IMR-90 (cell line): ENCODE data around the gene IRAK2. TPM values are rescaled to one million over a fixed set of nuclear protein-coding genes. Genes with fewer than 3 reads are reported as not detected.

Source experiments
- ATAC-seq: fragments of 200-7000 bp; cut with Tn5 transposase; 2 replicates; pipeline ENCODE4 v1.9.1; 2020; ENCODE audit warnings: low read depth, mild to moderate bottlenecking, moderate library complexity
- BruUV-seq: library from RNA; stranded (reverse); fragments of 400-500 nt; replicated peaks from 2 replicates; lab custom pipeline; 2021; lab: Mats Ljungman, UMichigan
- CTCF ChIA-PET: fragments of 300-600 bp; formaldehyde crosslinking; extraction: SDS; loops from one replicate; lab custom pipeline; 2021; ENCODE audit warnings: antibody characterized with exemption; lab: Yijun Ruan, JAX
- POLR2A ChIA-PET: fragments of 300-600 bp; sonication (Branson Sonifier 250); formaldehyde crosslinking; loops from one replicate; lab custom pipeline; 2022; ENCODE audit warnings: antibody characterized with exemption; ENCODE audit not compliant: unreplicated experiment; lab: Charles Lee
- DNase-seq: peaks from one replicate; pipeline ENCODE4 v3.0.0; 2013
- H2AFZ ChIP-seq: replicated peaks from 2 replicates; pipeline ENCODE3; 2013; ENCODE audit warnings: low read length, mild to moderate bottlenecking; ENCODE audit not compliant: poor library complexity
- H2AK5ac ChIP-seq: 2 replicates; pipeline ENCODE4 v1.6.1; 2013; ENCODE audit warnings: low read depth, low read length, inconsistent platforms
- H2AK9ac ChIP-seq: replicated peaks from 2 replicates; pipeline ENCODE3; 2013; ENCODE audit warnings: mild to moderate bottlenecking, low read depth, low read length, moderate library complexity; ENCODE audit not compliant: poor library complexity
- H2BK120ac ChIP-seq: 2 replicates; pipeline ENCODE4 v1.6.1; 2013; ENCODE audit warnings: low read depth, low read length, inconsistent platforms
- H2BK15ac ChIP-seq: 3 replicates; pipeline ENCODE4 v1.6.1; 2013; ENCODE audit warnings: low read depth, low read length, inconsistent platforms
- H2BK20ac ChIP-seq: 2 replicates; pipeline ENCODE4 v1.6.1; 2013; ENCODE audit warnings: low read depth, mild to moderate bottlenecking, inconsistent platforms, low read length, moderate library complexity
- H2BK5ac ChIP-seq: 2 replicates; pipeline ENCODE4 v1.6.1; 2013; ENCODE audit warnings: mild to moderate bottlenecking, low read depth, low read length, inconsistent platforms; ENCODE audit not compliant: poor library complexity, severe bottlenecking
- H3K14ac ChIP-seq: replicated peaks from 2 replicates; pipeline ENCODE4 v1.6.1; 2013; ENCODE audit warnings: low read depth, low read length, inconsistent platforms
- H3K18ac ChIP-seq: 2 replicates; pipeline ENCODE4 v1.6.1; 2013; ENCODE audit warnings: low read depth, low read length, control low read depth
- H3K23ac ChIP-seq: 2 replicates; pipeline ENCODE4 v1.6.1; 2013; ENCODE audit warnings: low read depth, low read length, inconsistent platforms
- H3K27ac ChIP-seq: 2 replicates; pipeline ENCODE4 v1.5.1; 2013; ENCODE audit warnings: mild to moderate bottlenecking, control low read depth, low read length; ENCODE audit not compliant: insufficient read depth
- H3K27me3 ChIP-seq: 2 replicates; pipeline ENCODE4 v1.6.1; 2013; ENCODE audit warnings: low read length; ENCODE audit not compliant: control insufficient read depth, insufficient read depth
- H3K36me3 ChIP-seq: 2 replicates; pipeline ENCODE4 v1.6.1; 2013; ENCODE audit warnings: low read length, mixed read lengths; ENCODE audit not compliant: control insufficient read depth, insufficient read depth
- H3K4ac ChIP-seq: 2 replicates; pipeline ENCODE4 v1.6.1; 2013; ENCODE audit warnings: low read depth, low read length, inconsistent platforms
- H3K4me1 ChIP-seq: 2 replicates; pipeline ENCODE4 v1.6.1; 2013; ENCODE audit warnings: low read length, mixed read lengths; ENCODE audit not compliant: control insufficient read depth, insufficient read depth
- H3K4me2 ChIP-seq: 2 replicates; pipeline ENCODE4 v1.6.1; 2013; ENCODE audit warnings: low read depth, mild to moderate bottlenecking, control low read depth, low read length, moderate library complexity
- H3K4me3 ChIP-seq: 2 replicates; pipeline ENCODE4 v1.5.1; 2013; ENCODE audit warnings: low read depth, mild to moderate bottlenecking, control low read depth, low read length, moderate library complexity; ENCODE audit not compliant: insufficient read depth
- H3K56ac ChIP-seq: 2 replicates; pipeline ENCODE4 v1.6.1; 2013; ENCODE audit warnings: low read length, inconsistent platforms; ENCODE audit not compliant: insufficient read depth; ENCODE audit errors: extremely low read depth
- H3K79me1 ChIP-seq, 2 experiments: 2 replicates each; pipeline ENCODE4 v1.6.1; 2013; ENCODE audit warnings: low read length in 2 of 2, inconsistent platforms in 1 of 2, low read depth in 1 of 2
- H3K9ac ChIP-seq: 2 replicates; pipeline ENCODE4 v1.6.1; 2013; ENCODE audit warnings: low read depth, low read length, control low read depth
- H3K9me1 ChIP-seq: 2 replicates; pipeline ENCODE4 v1.6.1; 2013; ENCODE audit warnings: low read length, inconsistent platforms; ENCODE audit not compliant: insufficient read depth
- H3K9me3 ChIP-seq: 2 replicates; pipeline ENCODE4 v1.6.1; 2013; ENCODE audit warnings: low read length; ENCODE audit not compliant: control insufficient read depth, insufficient read depth
- H4K20me1 ChIP-seq: 2 replicates; pipeline ENCODE4 v1.6.1; 2013; ENCODE audit warnings: low read length, inconsistent platforms; ENCODE audit not compliant: insufficient read depth
- H4K5ac ChIP-seq: 2 replicates; pipeline ENCODE4 v1.6.1; 2013; ENCODE audit warnings: mild to moderate bottlenecking, low read depth, low read length, control low read depth
- H4K8ac ChIP-seq, 2 experiments: 2 replicates each; pipeline ENCODE4 v1.6.1; 2013; ENCODE audit warnings: low read depth in 2 of 2, low read length in 2 of 2, control low read depth in 1 of 2, inconsistent platforms in 1 of 2
- H4K91ac ChIP-seq: 2 replicates; pipeline ENCODE4 v1.6.1; 2013; ENCODE audit warnings: low read depth, low read length, inconsistent platforms; ENCODE audit not compliant: insufficient read depth
- CHD1 ChIP-seq: IDR thresholded peaks from 2 replicates; pipeline ENCODE4 v1.6.1; 2012; ENCODE audit warnings: low read depth, low read length, improper control_type of control experiment
- FOS ChIP-seq: fragments of 150-350 bp; IDR thresholded peaks from 2 replicates; pipeline ENCODE4 v1.6.1; 2016; ENCODE audit warnings: low read depth, low read length
- MAFK ChIP-seq: IDR thresholded peaks from 2 replicates; pipeline ENCODE4 v1.6.1; 2012; ENCODE audit warnings: low read depth, low read length, improper control_type of control experiment
- MXI1 ChIP-seq: IDR thresholded peaks from 2 replicates; pipeline ENCODE4 v1.6.1; 2012; ENCODE audit warnings: low read depth, mild to moderate bottlenecking, low read length, moderate library complexity, borderline replicate concordance
- NFE2L2 ChIP-seq: fragments of 150-350 bp; IDR thresholded peaks from 2 replicates; pipeline ENCODE4 v1.6.1; 2016; ENCODE audit warnings: low read depth, mild to moderate bottlenecking, low read length
- RAD21 ChIP-seq: IDR thresholded peaks from 2 replicates; pipeline ENCODE4 v1.6.1; 2012; ENCODE audit warnings: low read length, improper control_type of control experiment
- RCOR1 ChIP-seq: IDR thresholded peaks from 2 replicates; pipeline ENCODE4 v1.6.1; 2012; ENCODE audit warnings: mild to moderate bottlenecking, low read length, improper control_type of control experiment; ENCODE audit not compliant: insufficient replicate concordance
- RFX5 ChIP-seq: IDR thresholded peaks from 2 replicates; pipeline ENCODE4 v1.8.0; 2012; ENCODE audit warnings: low read depth, mild to moderate bottlenecking, low read length, moderate library complexity
- WGBS, 2 experiments: methylation state at CpG; one replicate each; pipeline versions ENCODE4 v1.1.5 to v1.1.7; 2013; ENCODE audit warnings: missing lambda C conversion rate in 2 of 2; ENCODE audit not compliant: insufficient read length in 1 of 2; ENCODE audit errors: extremely low coverage in 2 of 2; 5-methylcytosine and 5-hydroxymethylcytosine counted together
- dilution Hi-C: fragments of 300-500 bp; cut with HindIII; formaldehyde crosslinking; loops from one replicate; pipeline ENCODE4 v1.14.3; 2018; ENCODE audit warnings: low sequenced_read_pairs; ENCODE audit not compliant: unreplicated experiment
- in situ Hi-C: fragments of 300-500 bp; cut with MboI; formaldehyde crosslinking; loops from 3 replicates; pipeline ENCODE4 v1.14.3; 2019; ENCODE audit warnings: low sequenced_read_pairs, inconsistent platforms, mixed read lengths
- intact Hi-C: fragments of 100-400 bp; cut with micrococcal nuclease; formaldehyde crosslinking; loops from 2 replicates; pipeline ENCODE4 v1.10.0; 2022
- polyA plus RNA-seq, 3 experiments: library from polyadenylated mRNA; depleted of rRNA; stranded (reverse); fragments of >200 nt; gene quantifications; 2 replicates each; pipeline ENCODE4 v1.2.3, GENCODE V29; 2012; ENCODE audit warnings: low replicate concordance in 1 of 3
- total RNA-seq: library from RNA; depleted of rRNA; stranded (reverse); fragments of >200 nt; gene quantifications from 2 replicates; pipeline ENCODE4 v1.2.3, GENCODE V29; 2012
- TF ChIP-seq, protein P1 (sequence below): conservative IDR thresholded peaks from 2 replicates; pipeline ENCODE4 v1.5.1; 2012; ENCODE audit warnings: mild to moderate bottlenecking, low read depth, low read length, improper control_type of control experiment
- TF ChIP-seq, protein P2 (sequence below): fragments of 150-350 bp; IDR thresholded peaks from 2 replicates; pipeline ENCODE4 v1.6.1; 2017; ENCODE audit warnings: mild to moderate bottlenecking, antibody characterized with exemption, low read length, low read depth
- TF ChIP-seq, protein P3 (sequence below): fragments of 150-350 bp; IDR thresholded peaks from 2 replicates; pipeline ENCODE4 v1.6.1; 2016; ENCODE audit warnings: low read depth, mild to moderate bottlenecking, low read length, moderate library complexity, borderline replicate concordance

The IRAK2 gene
- total and polyA plus RNA-seq, 2 of the 4 experiments (the other 2 are of a cell fraction) = 6.9 to 8.1 TPM

DNA sequence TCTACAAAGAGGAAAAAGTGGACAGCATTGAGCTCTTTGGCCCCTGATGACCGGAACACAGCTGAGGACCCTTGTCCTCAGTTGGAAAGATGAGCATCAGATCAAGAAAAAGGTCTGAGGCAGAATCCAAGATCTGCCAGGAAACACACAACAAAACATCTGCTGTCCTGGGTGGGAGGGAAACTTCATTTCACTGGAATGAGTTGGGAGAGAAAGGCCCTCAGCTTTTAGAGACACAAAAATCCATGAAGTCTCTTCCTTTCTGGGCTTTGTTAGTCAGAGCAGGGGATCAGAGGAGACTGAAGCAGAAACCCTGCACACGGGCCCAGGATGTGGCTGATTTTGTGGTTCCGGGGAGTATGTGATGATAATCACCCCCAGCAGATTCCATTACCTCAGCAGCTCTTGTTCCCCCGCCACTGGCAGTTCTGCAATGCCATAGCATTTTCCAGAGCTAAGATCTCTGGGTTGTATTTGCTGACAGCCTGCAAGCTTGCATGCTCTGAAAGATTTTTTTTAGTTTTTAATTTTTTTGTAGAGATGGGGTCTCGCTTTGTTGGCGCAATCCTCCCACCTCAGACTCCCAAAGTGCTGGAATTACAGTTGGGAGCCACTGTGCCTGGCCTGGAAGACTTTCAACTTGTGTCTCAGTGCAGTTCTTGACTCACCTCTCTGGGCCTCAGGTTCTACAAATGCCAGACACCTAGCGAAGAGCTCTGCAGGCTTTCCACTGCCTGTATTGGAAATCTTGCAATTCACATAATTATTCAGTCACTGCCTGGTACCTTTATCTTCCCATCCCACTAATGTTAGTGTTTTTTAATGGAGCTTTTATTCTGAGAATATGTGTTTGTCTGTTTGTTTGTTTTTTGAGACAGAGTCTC is 77.7 kb downstream of the IRAK2 start:
- Histone ChIP-seq H2BK15ac (no peak overlapping the region), H3K4me3 (no peak overlapping the region), H4K8ac (no peak overlapping the region), H2BK5ac (no peak overlapping the region), H3K27me3 (no peaks in the 10 kb centered on the region), H2AK9ac (no peak overlapping the region), H3K27ac (no peak overlapping the region), H3K14ac (no peak overlapping the region), H2BK20ac (no peak overlapping the region), H2BK120ac (no peak overlapping the region), H3K23ac (no peak overlapping the region), H3K9me1 (0 out of 2 replicates have a peak, but pooled peaks cover 2% of the 10 kb centered on the region), H2AFZ (no peak overlapping the region), H2AK5ac (no peak overlapping the region), H4K91ac (no peak overlapping the region), H3K4me1 (no peaks in the 10 kb centered on the region; the same call in 1 of the 2 replicates), H4K20me1 (no peaks in the 10 kb centered on the region), H3K79me1 (no peaks in the 10 kb centered on the region), H3K9me3 (0 out of 2 replicates have a peak, but pooled peaks cover 4% of the 10 kb centered on the region), H3K9ac (no peak overlapping the region), H3K56ac (no peak overlapping the region), H3K4me2 (no peak overlapping the region), H3K4ac (no peak overlapping the region), H3K36me3 (peaks cover 10% of the 10 kb centered on the region), H3K18ac (no peak overlapping the region), H4K5ac (no peak overlapping the region)
- DNase-seq = peak; percentile 54
- CTCF ChIA-PET = interaction anchor here (0.8 to 1.3 kb wide), 2 partner anchors 19 to 21 kb away, joined by 3 to 7 read pairs; no protein-coding TSS in a partner anchor
- TF ChIP-seq, protein P1, sequence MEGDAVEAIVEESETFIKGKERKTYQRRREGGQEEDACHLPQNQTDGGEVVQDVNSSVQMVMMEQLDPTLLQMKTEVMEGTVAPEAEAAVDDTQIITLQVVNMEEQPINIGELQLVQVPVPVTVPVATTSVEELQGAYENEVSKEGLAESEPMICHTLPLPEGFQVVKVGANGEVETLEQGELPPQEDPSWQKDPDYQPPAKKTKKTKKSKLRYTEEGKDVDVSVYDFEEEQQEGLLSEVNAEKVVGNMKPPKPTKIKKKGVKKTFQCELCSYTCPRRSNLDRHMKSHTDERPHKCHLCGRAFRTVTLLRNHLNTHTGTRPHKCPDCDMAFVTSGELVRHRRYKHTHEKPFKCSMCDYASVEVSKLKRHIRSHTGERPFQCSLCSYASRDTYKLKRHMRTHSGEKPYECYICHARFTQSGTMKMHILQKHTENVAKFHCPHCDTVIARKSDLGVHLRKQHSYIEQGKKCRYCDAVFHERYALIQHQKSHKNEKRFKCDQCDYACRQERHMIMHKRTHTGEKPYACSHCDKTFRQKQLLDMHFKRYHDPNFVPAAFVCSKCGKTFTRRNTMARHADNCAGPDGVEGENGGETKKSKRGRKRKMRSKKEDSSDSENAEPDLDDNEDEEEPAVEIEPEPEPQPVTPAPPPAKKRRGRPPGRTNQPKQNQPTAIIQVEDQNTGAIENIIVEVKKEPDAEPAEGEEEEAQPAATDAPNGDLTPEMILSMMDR = no peak
- TF ChIP-seq FOS (no peak), NFE2L2 (no peak), RCOR1 (no peak), RAD21 (no peak), RFX5 (no peak), MXI1 (no peak), CHD1 (no peak), MAFK (no peak)
- TF ChIP-seq, protein P2, sequence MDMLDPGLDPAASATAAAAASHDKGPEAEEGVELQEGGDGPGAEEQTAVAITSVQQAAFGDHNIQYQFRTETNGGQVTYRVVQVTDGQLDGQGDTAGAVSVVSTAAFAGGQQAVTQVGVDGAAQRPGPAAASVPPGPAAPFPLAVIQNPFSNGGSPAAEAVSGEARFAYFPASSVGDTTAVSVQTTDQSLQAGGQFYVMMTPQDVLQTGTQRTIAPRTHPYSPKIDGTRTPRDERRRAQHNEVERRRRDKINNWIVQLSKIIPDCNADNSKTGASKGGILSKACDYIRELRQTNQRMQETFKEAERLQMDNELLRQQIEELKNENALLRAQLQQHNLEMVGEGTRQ = no peak
- TF ChIP-seq, protein P3, sequence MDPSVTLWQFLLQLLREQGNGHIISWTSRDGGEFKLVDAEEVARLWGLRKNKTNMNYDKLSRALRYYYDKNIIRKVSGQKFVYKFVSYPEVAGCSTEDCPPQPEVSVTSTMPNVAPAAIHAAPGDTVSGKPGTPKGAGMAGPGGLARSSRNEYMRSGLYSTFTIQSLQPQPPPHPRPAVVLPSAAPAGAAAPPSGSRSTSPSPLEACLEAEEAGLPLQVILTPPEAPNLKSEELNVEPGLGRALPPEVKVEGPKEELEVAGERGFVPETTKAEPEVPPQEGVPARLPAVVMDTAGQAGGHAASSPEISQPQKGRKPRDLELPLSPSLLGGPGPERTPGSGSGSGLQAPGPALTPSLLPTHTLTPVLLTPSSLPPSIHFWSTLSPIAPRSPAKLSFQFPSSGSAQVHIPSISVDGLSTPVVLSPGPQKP = no peak
- dilution Hi-C loops = no loop called here
- intact Hi-C loops = no loop called here
- in situ Hi-C loops = no loop called here
- POLR2A ChIA-PET = interaction anchor here (0.5 kb wide), 1 partner anchor 229 kb away, joined by 7 read pairs; no protein-coding TSS in a partner anchor
- WGBS, 2 experiments = no CpG with 5 or more reads among the region's 7 CpGs
- BruUV-seq = no TSS peak
- no peak; the same call in 1 of the 2 replicates for ATAC-seq
